Endodermal cell (in vitro differentiated cells): ENCODE data around the gene ATP2A3. TPM values are rescaled to one million over a fixed set of nuclear protein-coding genes. Genes with fewer than 3 reads are reported as not detected.
A peak's percentile ranks its signal among the peaks of the same experiment; 100 is the strongest.

Experiments
- DNase-seq: peaks from one replicate; pipeline ENCODE4 v3.0.0-alpha.2; 2017
- H3K27ac ChIP-seq: 2 replicates; pipeline ENCODE4 v1.5.1; 2013; ENCODE audit warnings: mild to moderate bottlenecking, low read depth, low read length, moderate library complexity
- H3K27me3 ChIP-seq: 2 replicates; pipeline ENCODE4 v1.6.1; 2013; ENCODE audit warnings: mild to moderate bottlenecking, low read length, moderate library complexity; ENCODE audit not compliant: insufficient read depth, control insufficient read depth, poor library complexity, severe bottlenecking
- H3K36me3 ChIP-seq: 2 replicates; pipeline ENCODE4 v1.7.0; 2013; ENCODE audit warnings: mild to moderate bottlenecking, low read length, moderate library complexity; ENCODE audit not compliant: control insufficient read depth, insufficient read depth
- H3K4me1 ChIP-seq: one replicate; pipeline ENCODE4 v1.7.0; 2013; ENCODE audit warnings: low read length; ENCODE audit not compliant: control insufficient read depth, insufficient read depth
- H3K4me3 ChIP-seq: 2 replicates; pipeline ENCODE4 v1.5.1; 2013; ENCODE audit warnings: mild to moderate bottlenecking, low read length, moderate library complexity
- H3K9ac ChIP-seq: 2 replicates; pipeline ENCODE4 v1.6.1; 2013; ENCODE audit warnings: mild to moderate bottlenecking, low read length, moderate library complexity; ENCODE audit not compliant: poor library complexity, severe bottlenecking; ENCODE audit errors: extremely low read depth
- H3K9me3 ChIP-seq: 2 replicates; pipeline ENCODE4 v1.6.1; 2013; ENCODE audit warnings: mild to moderate bottlenecking, low read length, moderate library complexity; ENCODE audit not compliant: control insufficient read depth
- H3K27ac Mint-ChIP-seq: 2 replicates; pipeline ENCODE4 v1.8.0; 2020; ENCODE audit warnings: mixed read lengths
- H3K27me3 Mint-ChIP-seq: 2 replicates; pipeline ENCODE4 v1.8.0; 2021; ENCODE audit warnings: mild to moderate bottlenecking, mixed read lengths; ENCODE audit not compliant: insufficient read depth
- H3K36me3 Mint-ChIP-seq: 2 replicates; pipeline ENCODE4 v1.8.0; 2020; ENCODE audit warnings: low read depth, mixed read lengths
- H3K4me1 Mint-ChIP-seq: 2 replicates; pipeline ENCODE4 v1.8.0; 2020; ENCODE audit warnings: mixed read lengths
- H3K4me3 Mint-ChIP-seq: 2 replicates; pipeline ENCODE4 v1.8.0; 2020; ENCODE audit warnings: mild to moderate bottlenecking, moderate library complexity, mixed read lengths
- H3K9me3 Mint-ChIP-seq: 2 replicates; pipeline ENCODE4 v1.8.0; 2020; ENCODE audit warnings: mild to moderate bottlenecking, mixed read lengths
- WGBS, 2 experiments: methylation state at CpG; one replicate each; pipeline versions ENCODE4 v1.1.5 to v1.1.7; 2013; ENCODE audit warnings: missing lambda C conversion rate in 2 of 2, mixed read lengths in 1 of 2; ENCODE audit not compliant: insufficient coverage in 1 of 2, insufficient read length in 1 of 2; 5-methylcytosine and 5-hydroxymethylcytosine counted together
- total RNA-seq, 2 donors: library from RNA; stranded (reverse); fragmentation: NEBNext Ultra II Directional in 1 of 2; extraction: Animal tissue kit (Norgen Biotek cat#: 25700) in 1 of 2; gene quantifications; 2 replicates in 1 of 2; 3 replicates in 1 of 2; pipeline ENCODE4 v1.2.1, GENCODE V29; 2021
- TF ChIP-seq, protein P1 (sequence below): fragments of 200-600 bp; sonication (generic); conservative IDR thresholded peaks from 2 replicates; pipeline ENCODE4 v1.5.0; 2021; ENCODE audit warnings: antibody characterized with exemption, mild to moderate bottlenecking

Gene ATP2A3
- total RNA-seq, 2 donors from 2014 or later: 1.4 to 3.7 TPM

- no peak overlapping the region for H3K27ac ChIP-seq
- no peaks in the 10 kb centered on the region for H3K4me1 ChIP-seq
- H3K9me3 Mint-ChIP-seq: no peaks in the 10 kb centered on the region
- TF ChIP-seq, protein P1, sequence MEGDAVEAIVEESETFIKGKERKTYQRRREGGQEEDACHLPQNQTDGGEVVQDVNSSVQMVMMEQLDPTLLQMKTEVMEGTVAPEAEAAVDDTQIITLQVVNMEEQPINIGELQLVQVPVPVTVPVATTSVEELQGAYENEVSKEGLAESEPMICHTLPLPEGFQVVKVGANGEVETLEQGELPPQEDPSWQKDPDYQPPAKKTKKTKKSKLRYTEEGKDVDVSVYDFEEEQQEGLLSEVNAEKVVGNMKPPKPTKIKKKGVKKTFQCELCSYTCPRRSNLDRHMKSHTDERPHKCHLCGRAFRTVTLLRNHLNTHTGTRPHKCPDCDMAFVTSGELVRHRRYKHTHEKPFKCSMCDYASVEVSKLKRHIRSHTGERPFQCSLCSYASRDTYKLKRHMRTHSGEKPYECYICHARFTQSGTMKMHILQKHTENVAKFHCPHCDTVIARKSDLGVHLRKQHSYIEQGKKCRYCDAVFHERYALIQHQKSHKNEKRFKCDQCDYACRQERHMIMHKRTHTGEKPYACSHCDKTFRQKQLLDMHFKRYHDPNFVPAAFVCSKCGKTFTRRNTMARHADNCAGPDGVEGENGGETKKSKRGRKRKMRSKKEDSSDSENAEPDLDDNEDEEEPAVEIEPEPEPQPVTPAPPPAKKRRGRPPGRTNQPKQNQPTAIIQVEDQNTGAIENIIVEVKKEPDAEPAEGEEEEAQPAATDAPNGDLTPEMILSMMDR: no peak
- WGBS, 2 experiments: 63 to 71% methylated on average over 3 to 4 of the region's 4 CpGs
- H3K36me3 Mint-ChIP-seq: no peaks in the 10 kb centered on the region
- no peak overlapping the region for H3K9ac ChIP-seq
- H3K9me3 ChIP-seq: no peaks in the 10 kb centered on the region
- peaks cover 20% of the 10 kb centered on the region for H3K4me1 Mint-ChIP-seq
- H3K4me3 ChIP-seq: no peak overlapping the region
- H3K4me3 Mint-ChIP-seq: no peak overlapping the region
- H3K27me3 Mint-ChIP-seq: peaks cover 37% of the 10 kb centered on the region
- peaks cover 24% of the 10 kb centered on the region for H3K27me3 ChIP-seq
- no peak overlapping the region for H3K27ac Mint-ChIP-seq
- no peak for DNase-seq
- H3K36me3 ChIP-seq: no peaks in the 10 kb centered on the region
Observed at GRCh38 chr17:3890878-3891219, 73.4 kb downstream of the ATP2A3 start.

GRCh38 chr17:3890082-3890877 is 74.0 kb downstream of the ATP2A3 start:
- TF ChIP-seq, protein P1: no peak
- Histone ChIP-seq H3K9ac (no peak overlapping the region), H3K27ac (no peak overlapping the region), H3K9me3 (no peaks in the 10 kb centered on the region), H3K27me3 (peaks cover 24% of the 10 kb centered on the region), H3K4me1 (no peaks in the 10 kb centered on the region), H3K4me3 (no peak overlapping the region), H3K36me3 (no peaks in the 10 kb centered on the region)
- no peaks in the 10 kb centered on the region for H3K9me3 Mint-ChIP-seq
- H3K27me3 Mint-ChIP-seq: peaks cover 37% of the 10 kb centered on the region
- H3K4me1 Mint-ChIP-seq: peaks cover 20% of the 10 kb centered on the region
- no peak overlapping the region for H3K27ac Mint-ChIP-seq
- 84 to 85% methylated on average over 14 to 22 of the region's 22 CpGs for WGBS, 2 experiments
- H3K36me3 Mint-ChIP-seq: no peaks in the 10 kb centered on the region
- no peak overlapping the region for H3K4me3 Mint-ChIP-seq
- peak; percentile 64 for DNase-seq

- WGBS, 2 experiments: 82 to 89% methylated on average over 11 to 17 of the region's 17 CpGs
- no peaks in the 10 kb centered on the region for H3K4me1 ChIP-seq
- H3K4me1 Mint-ChIP-seq: peaks cover 20% of the 10 kb centered on the region
- no peak overlapping the region for H3K4me3 ChIP-seq
- H3K27me3 Mint-ChIP-seq: peaks cover 31% of the 10 kb centered on the region
- DNase-seq: no peak
- H3K9me3 ChIP-seq: no peaks in the 10 kb centered on the region
- H3K9ac ChIP-seq: no peak overlapping the region
- H3K36me3 Mint-ChIP-seq: no peaks in the 10 kb centered on the region
- H3K27me3 ChIP-seq: peaks cover 24% of the 10 kb centered on the region
- H3K36me3 ChIP-seq: no peaks in the 10 kb centered on the region
- TF ChIP-seq, protein P1: no peak
- H3K9me3 Mint-ChIP-seq: no peaks in the 10 kb centered on the region
- H3K27ac Mint-ChIP-seq: no peak overlapping the region
- no peak overlapping the region for H3K4me3 Mint-ChIP-seq
- H3K27ac ChIP-seq: no peak overlapping the region
Observed at GRCh38 chr17:3889325-3890012, 74.8 kb downstream of the ATP2A3 start.
